ENCODE results near the gene CAST.

CAST gene

GRCh38 chr5:96645091-96645490, 17.1 kb upstream of the CAST start:
- DNase-seq, result no peak

GRCh38 chr5:96648023-96648422, 14.2 kb upstream of the CAST start:
- DNase-seq, result no peak

- no peak for DNase-seq
These were observed 13.6 kb upstream of the CAST start for GRCh38 chr5:96648593-96648992.

GRCh38 chr5:96649251-96649662, 12.9 kb upstream of the CAST start:
- DNase-seq, result no peak

- no peak for DNase-seq
These were observed 12.3 kb upstream of the CAST start for GRCh38 chr5:96649681-96650540.

- no peak for DNase-seq
These were observed 11.1 kb upstream of the CAST start for GRCh38 chr5:96651047-96651446.

- no peak for DNase-seq
These were observed 10.0 kb upstream of the CAST start for GRCh38 chr5:96651948-96652753.

GRCh38 chr5:96652769-96653454, 9.3 kb upstream of the CAST start:
- DNase-seq, result no peak

GRCh38 chr5:96654209-96654608, 8.0 kb upstream of the CAST start:
- DNase-seq, result no peak

GRCh38 chr5:96655085-96655484, 7.1 kb upstream of the CAST start:
- DNase-seq, result no peak

- no peak for DNase-seq
These were observed 6.7 kb upstream of the CAST start for GRCh38 chr5:96655506-96655905.

- no peak for DNase-seq
These were observed 5.1 kb upstream of the CAST start for GRCh38 chr5:96657068-96657467.

GRCh38 chr5:96658272-96658671, 3.9 kb upstream of the CAST start:
- DNase-seq, result no peak

- DNase-seq, result no peak
These were observed 3.0 kb upstream of the CAST start for GRCh38 chr5:96659170-96659569.

- no peak for DNase-seq
These were observed 963 bp upstream of the CAST start for GRCh38 chr5:96660971-96661854.

GRCh38 chr5:96662725-96663518, 746 bp downstream of the CAST start:
- peak; percentile 40 for DNase-seq

- no peak for DNase-seq
These were observed 1.4 kb downstream of the CAST start for GRCh38 chr5:96663608-96664007.

GRCh38 chr5:96664669-96665068, 2.5 kb downstream of the CAST start:
- no peak for DNase-seq

- no peak for DNase-seq
These were observed 6.5 kb downstream of the CAST start for GRCh38 chr5:96668725-96669124.

GRCh38 chr5:96669909-96670308, 7.7 kb downstream of the CAST start:
- DNase-seq, result no peak

GRCh38 chr5:96671441-96671840, 9.3 kb downstream of the CAST start:
- no peak for DNase-seq

GRCh38 chr5:96673127-96673526, 11.0 kb downstream of the CAST start:
- no peak for DNase-seq

All from NCI-H1092 (cell line).